Breast epithelium (tissue), 4 donors: ENCODE measurements around the gene ART4. TPM values are rescaled to one million over a fixed set of nuclear protein-coding genes. Genes with fewer than 3 reads are reported as not detected.
A peak's percentile ranks its signal among the peaks of the same experiment; 100 is the strongest.

Experiments used
- DNase-seq, 2 donors: peaks; one replicate each; pipeline ENCODE4 v3.0.0-alpha.2; 2019; ENCODE audit warnings: low spot score in 2 of 2
- H3K27ac ChIP-seq, 2 donors: fragments of 200-600 bp; sonication (generic) in 1 of 2; one replicate each; pipeline ENCODE4 v1.5.1; 2016 to 2019; ENCODE audit warnings: mild to moderate bottlenecking in 1 of 2
- H3K27me3 ChIP-seq, 2 donors: fragments of 200-600 bp; sonication (generic) in 1 of 2; one replicate each; pipeline versions ENCODE4 v1.5.1 to v1.6.0; 2017 to 2019; ENCODE audit warnings: control low read depth in 1 of 2, mild to moderate bottlenecking in 1 of 2
- H3K36me3 ChIP-seq: fragments of 200-600 bp; one replicate; pipeline ENCODE4 v1.5.1; 2019
- H3K4me1 ChIP-seq, 2 donors: fragments of 200-600 bp; sonication (generic); one replicate each; pipeline ENCODE4 v1.5.1; 2016 to 2019; ENCODE audit warnings: control low read depth in 1 of 2
- H3K4me3 ChIP-seq, 3 donors: fragments of 200-600 bp; sonication (generic); 1 replicate in 2 of 3; 2 replicates in 1 of 3; pipeline ENCODE4 v1.5.1; 2016 to 2019; ENCODE audit warnings: mild to moderate bottlenecking in 3 of 3, moderate library complexity in 2 of 3
- H3K9me3 ChIP-seq, 2 donors: fragments of 200-600 bp; sonication (generic) in 1 of 2; one replicate each; pipeline ENCODE4 v1.5.1; 2016 to 2019; ENCODE audit warnings: control low read depth in 1 of 2
- POLR2A ChIP-seq: fragments of 450-650 bp; IDR thresholded peaks from one replicate; pipeline ENCODE4 v1.6.1; 2016; ENCODE audit warnings: antibody characterized with exemption, mild to moderate bottlenecking, moderate library complexity
- POLR2AphosphoS5 ChIP-seq, 3 donors: sonication (generic); formaldehyde crosslinking; IDR thresholded peaks; one replicate each; pipeline ENCODE4 v1.6.1; 2017; ENCODE audit warnings: antibody characterized with exemption in 3 of 3
- intact Hi-C: fragments of 100-400 bp; cut with DNase I; formaldehyde crosslinking; loops from one replicate; pipeline ENCODE4 v1.15.1; 2023; ENCODE audit warnings: low total_unique reads
- total RNA-seq, 3 donors: library from RNA; depleted of rRNA; stranded (reverse); fragments of >200 nt; gene quantifications; one replicate each; pipeline ENCODE4 v1.1.0, GENCODE V29; 2016
- TF ChIP-seq, protein P1 (sequence below), 3 donors: fragments of 450-650 bp; IDR thresholded peaks; one replicate each; pipeline ENCODE4 v1.5.1; 2016 to 2017; ENCODE audit warnings: antibody characterized with exemption in 3 of 3, mild to moderate bottlenecking in 3 of 3, moderate library complexity in 3 of 3

ART4 gene
- total RNA-seq, 3 donors from 2014 or later = 0.48 to 1.6 (median 1.0) TPM

DNA sequence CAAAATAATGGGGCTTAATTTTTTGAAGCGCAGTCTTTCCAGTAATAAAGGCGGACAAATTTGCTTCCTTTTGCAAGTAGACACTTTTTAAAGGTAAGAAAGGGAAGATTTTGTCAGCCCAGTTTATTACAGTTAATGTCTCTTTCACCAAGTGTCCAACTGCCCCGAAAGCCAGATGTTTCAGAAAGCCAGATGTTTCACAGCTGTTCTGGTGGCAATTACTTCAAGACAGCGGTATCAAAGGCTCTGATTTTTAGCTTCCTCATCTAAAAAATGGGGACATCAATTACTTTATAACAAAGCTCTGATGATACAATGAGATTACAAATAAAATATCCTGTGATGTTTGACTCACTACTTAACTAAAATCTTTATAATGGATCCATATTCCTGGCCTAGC is 41.1 kb downstream of the ART4 start:
- H3K36me3 ChIP-seq = no peaks in the 10 kb centered on the region
- peak overlapping the region; percentile 96 to 98 for H3K27ac ChIP-seq
- intact Hi-C loops = no loop called here
- peaks cover 3 to 7% of the 10 kb centered on the region in 2 donors for H3K4me1 ChIP-seq
- peak overlapping the region; percentile 80 to 94 (median 86) for H3K4me3 ChIP-seq
- no peak for TF ChIP-seq POLR2AphosphoS5 (IDR thresholded peaks at IDR 0.05)
- TF ChIP-seq POLR2A = no peak
- TF ChIP-seq, protein P1, sequence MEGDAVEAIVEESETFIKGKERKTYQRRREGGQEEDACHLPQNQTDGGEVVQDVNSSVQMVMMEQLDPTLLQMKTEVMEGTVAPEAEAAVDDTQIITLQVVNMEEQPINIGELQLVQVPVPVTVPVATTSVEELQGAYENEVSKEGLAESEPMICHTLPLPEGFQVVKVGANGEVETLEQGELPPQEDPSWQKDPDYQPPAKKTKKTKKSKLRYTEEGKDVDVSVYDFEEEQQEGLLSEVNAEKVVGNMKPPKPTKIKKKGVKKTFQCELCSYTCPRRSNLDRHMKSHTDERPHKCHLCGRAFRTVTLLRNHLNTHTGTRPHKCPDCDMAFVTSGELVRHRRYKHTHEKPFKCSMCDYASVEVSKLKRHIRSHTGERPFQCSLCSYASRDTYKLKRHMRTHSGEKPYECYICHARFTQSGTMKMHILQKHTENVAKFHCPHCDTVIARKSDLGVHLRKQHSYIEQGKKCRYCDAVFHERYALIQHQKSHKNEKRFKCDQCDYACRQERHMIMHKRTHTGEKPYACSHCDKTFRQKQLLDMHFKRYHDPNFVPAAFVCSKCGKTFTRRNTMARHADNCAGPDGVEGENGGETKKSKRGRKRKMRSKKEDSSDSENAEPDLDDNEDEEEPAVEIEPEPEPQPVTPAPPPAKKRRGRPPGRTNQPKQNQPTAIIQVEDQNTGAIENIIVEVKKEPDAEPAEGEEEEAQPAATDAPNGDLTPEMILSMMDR (IDR thresholded peaks at IDR 0.05) = no peak
- no peaks in the 10 kb centered on the region for H3K9me3 ChIP-seq
- DNase-seq = no peak
- no peaks in the 10 kb centered on the region for H3K27me3 ChIP-seq

DNA sequence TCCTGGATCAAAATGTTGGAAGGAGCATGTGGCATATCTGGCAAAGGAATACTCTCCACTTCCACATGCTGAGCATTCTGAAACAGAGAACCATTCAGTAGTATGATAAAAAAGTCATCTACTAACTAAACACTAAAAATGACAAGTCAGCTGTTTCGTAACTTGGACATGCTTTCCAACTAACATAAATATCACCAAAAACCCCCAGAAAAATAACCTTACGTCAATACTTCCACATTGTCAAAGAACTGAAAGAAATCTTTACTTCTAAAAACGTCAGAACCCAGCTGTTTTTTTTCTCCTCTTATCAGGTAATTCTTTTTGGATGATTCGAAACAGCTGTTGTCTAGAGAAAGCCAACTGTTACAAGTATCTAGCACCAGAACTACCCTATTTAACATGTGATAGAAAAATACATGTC is 48.3 kb downstream of the ART4 start:
- no peaks in the 10 kb centered on the region for H3K27me3 ChIP-seq
- peaks cover 16% of the 10 kb centered on the region for H3K36me3 ChIP-seq
- no peak for DNase-seq
- no peak overlapping the region for H3K27ac ChIP-seq
- no peaks in the 10 kb centered on the region for H3K9me3 ChIP-seq
- TF ChIP-seq, protein P1 (IDR thresholded peaks at IDR 0.05) = no peak
- TF ChIP-seq POLR2A = no peak
- TF ChIP-seq POLR2AphosphoS5 (IDR thresholded peaks at IDR 0.05) = no peak
- no peaks in the 10 kb centered on the region for H3K4me1 ChIP-seq
- no peak overlapping the region for H3K4me3 ChIP-seq
- intact Hi-C loops = no loop called here

DNA sequence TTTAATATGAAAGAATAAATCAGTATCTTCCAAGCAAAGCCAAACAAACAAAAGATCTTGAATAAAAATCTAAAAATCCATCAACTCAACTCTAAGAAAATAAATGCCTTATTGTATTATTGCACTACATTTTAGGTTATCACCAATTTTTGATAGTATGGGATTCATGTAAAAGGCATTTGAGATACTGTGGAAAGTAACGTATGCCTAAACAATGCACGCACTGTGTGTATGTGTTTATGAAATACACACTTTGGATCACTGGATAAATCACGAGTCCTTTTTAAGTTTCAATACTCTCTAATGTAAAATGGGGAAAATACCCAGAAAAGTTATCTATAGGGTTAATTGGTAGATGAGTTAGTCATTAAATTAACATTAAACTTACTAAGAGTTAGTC is 57.8 kb downstream of the ART4 start:
- no peak for DNase-seq
- peaks cover 10% of the 10 kb centered on the region for H3K36me3 ChIP-seq
- intact Hi-C loops = no loop called here
- H3K27ac ChIP-seq = no peak overlapping the region
- no peaks in the 10 kb centered on the region for H3K4me1 ChIP-seq
- no peak overlapping the region for H3K4me3 ChIP-seq
- H3K9me3 ChIP-seq = no peaks in the 10 kb centered on the region
- H3K27me3 ChIP-seq = no peaks in the 10 kb centered on the region
- TF ChIP-seq POLR2A (no peak), POLR2AphosphoS5 (IDR thresholded peaks at IDR 0.05) (no peak)
- TF ChIP-seq, protein P1 (IDR thresholded peaks at IDR 0.05) = no peak

DNA sequence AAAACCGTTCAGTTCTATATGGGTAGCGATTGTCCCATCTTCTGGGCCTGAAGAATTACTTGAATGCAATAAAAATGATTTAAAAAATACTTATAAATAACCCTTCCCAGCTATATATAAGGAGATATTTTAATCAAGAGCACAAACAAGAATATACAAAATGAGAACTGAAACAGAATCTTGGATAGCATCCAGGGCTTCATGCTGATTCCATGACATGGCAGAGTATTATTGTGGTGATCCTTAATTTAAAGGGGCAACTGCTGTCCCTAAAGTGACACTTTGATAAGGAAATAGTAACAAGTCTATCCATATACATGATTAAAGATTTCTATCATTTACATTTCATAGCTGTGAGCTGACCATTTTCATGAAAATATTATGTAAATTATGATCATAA is 58.9 kb downstream of the ART4 start:
- H3K4me3 ChIP-seq = no peak overlapping the region
- H3K9me3 ChIP-seq = no peaks in the 10 kb centered on the region
- TF ChIP-seq POLR2A (no peak), POLR2AphosphoS5 (IDR thresholded peaks at IDR 0.05) (no peak)
- TF ChIP-seq, protein P1 (IDR thresholded peaks at IDR 0.05) = no peak
- intact Hi-C loops = no loop called here
- no peaks in the 10 kb centered on the region for H3K4me1 ChIP-seq
- H3K36me3 ChIP-seq = no peaks in the 10 kb centered on the region
- H3K27ac ChIP-seq = no peak overlapping the region
- no peak for DNase-seq
- H3K27me3 ChIP-seq = no peaks in the 10 kb centered on the region

DNA sequence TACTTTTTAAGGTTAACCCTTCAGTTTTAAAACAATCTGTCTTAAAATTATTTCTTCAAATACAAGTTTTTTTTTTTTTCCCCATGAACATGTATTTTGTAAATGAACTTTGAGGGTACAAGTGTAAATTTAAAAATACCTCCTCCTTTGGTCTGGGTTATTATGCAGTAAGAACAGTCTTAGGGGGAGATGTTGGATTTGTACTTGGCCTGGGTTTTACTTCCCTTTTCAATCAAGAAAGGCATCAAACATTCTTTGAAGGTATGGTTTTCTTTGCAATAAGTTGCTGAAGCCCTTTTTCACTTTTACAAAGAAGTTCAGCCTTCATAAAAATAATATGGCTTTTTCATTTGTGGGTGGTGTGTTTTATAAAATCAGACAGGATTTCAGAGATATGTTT is 60.6 kb downstream of the ART4 start:
- H3K27me3 ChIP-seq = no peaks in the 10 kb centered on the region

More for the DNA sequence above, 60.6 kb downstream of the ART4 start:
- DNase-seq = no peak
- H3K4me3 ChIP-seq = no peak overlapping the region
- no peaks in the 10 kb centered on the region for H3K36me3 ChIP-seq
- intact Hi-C loops = no loop called here
- TF ChIP-seq POLR2AphosphoS5 (IDR thresholded peaks at IDR 0.05) (no peak), POLR2A (no peak)
- TF ChIP-seq, protein P1 (IDR thresholded peaks at IDR 0.05) = no peak
- no peaks in the 10 kb centered on the region for H3K9me3 ChIP-seq
- H3K4me1 ChIP-seq = no peaks in the 10 kb centered on the region
- no peak overlapping the region for H3K27ac ChIP-seq
